Loucy (cell line): ENCODE results near the gene SUSD5.

Experiments
- EZH2phosphoT487 ChIP-seq: fragments of 200-600 bp; IDR thresholded peaks from 2 replicates; pipeline ENCODE4 v1.6.1; 2018; ENCODE audit warnings: antibody characterized with exemption, mild to moderate bottlenecking, moderate library complexity, borderline replicate concordance
- TF ChIP-seq, protein P1 (sequence below): fragments of 200-600 bp; sonication (generic); conservative IDR thresholded peaks from 2 replicates; pipeline ENCODE4 v1.5.1; 2014; ENCODE audit warnings: mild to moderate bottlenecking, antibody characterized with exemption, low read length

DNA sequence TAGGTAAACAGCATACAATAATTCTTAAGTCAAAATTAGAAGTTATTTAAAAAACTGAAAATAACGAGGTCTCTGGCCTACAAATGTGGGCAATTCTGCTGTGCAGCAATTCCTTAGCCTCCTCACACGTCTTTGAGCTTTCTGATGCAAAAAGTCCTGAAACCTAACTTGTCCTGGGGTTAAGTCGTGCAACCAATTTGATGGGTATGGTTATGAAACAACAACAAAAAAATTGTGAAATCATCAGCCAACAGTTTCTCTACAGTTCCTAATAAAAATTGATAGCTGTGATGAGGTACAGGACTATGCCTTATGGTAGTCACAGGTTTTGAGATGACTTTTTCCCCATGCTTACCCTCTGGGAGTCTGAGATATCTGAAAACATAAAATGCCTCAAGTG, 115.1 kb downstream of the SUSD5 start:
- TF ChIP-seq, protein P1, sequence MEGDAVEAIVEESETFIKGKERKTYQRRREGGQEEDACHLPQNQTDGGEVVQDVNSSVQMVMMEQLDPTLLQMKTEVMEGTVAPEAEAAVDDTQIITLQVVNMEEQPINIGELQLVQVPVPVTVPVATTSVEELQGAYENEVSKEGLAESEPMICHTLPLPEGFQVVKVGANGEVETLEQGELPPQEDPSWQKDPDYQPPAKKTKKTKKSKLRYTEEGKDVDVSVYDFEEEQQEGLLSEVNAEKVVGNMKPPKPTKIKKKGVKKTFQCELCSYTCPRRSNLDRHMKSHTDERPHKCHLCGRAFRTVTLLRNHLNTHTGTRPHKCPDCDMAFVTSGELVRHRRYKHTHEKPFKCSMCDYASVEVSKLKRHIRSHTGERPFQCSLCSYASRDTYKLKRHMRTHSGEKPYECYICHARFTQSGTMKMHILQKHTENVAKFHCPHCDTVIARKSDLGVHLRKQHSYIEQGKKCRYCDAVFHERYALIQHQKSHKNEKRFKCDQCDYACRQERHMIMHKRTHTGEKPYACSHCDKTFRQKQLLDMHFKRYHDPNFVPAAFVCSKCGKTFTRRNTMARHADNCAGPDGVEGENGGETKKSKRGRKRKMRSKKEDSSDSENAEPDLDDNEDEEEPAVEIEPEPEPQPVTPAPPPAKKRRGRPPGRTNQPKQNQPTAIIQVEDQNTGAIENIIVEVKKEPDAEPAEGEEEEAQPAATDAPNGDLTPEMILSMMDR: no peak
- no peak for TF ChIP-seq EZH2phosphoT487
